BLaER1 treated with 17β-estradiol and CSF1 and Interleukin-3, amounts not matched to agents 10 nM and 100 nM (cell line): Measurements from ENCODE around the gene MAN1C1.

Experiments used
- H3K27ac ChIP-seq, 11 experiments: shearing (Covaris generic); formaldehyde crosslinking; 2 replicates each; pipeline ENCODE4 v1.8.1; 2022
- H3K27me3 ChIP-seq, 11 experiments: shearing (Covaris generic); formaldehyde crosslinking; 2 replicates each; pipeline ENCODE4 v1.8.1; 2022
- H3K36me3 ChIP-seq, 11 experiments: shearing (Covaris generic); formaldehyde crosslinking; 2 replicates each; pipeline ENCODE4 v1.8.1; 2022
- H3K4me1 ChIP-seq, 10 experiments: shearing (Covaris generic); formaldehyde crosslinking; 2 replicates each; pipeline ENCODE4 v1.8.1; 2022
- H3K4me2 ChIP-seq, 11 experiments: shearing (Covaris generic); formaldehyde crosslinking; 2 replicates each; pipeline ENCODE4 v1.8.1; 2022
- H3K4me3 ChIP-seq, 10 experiments: shearing (Covaris generic); formaldehyde crosslinking; 2 replicates each; pipeline ENCODE4 v1.8.1; 2022
- H3K9ac ChIP-seq, 11 experiments: shearing (Covaris generic); formaldehyde crosslinking; 2 replicates each; pipeline ENCODE4 v1.8.1; 2022
- H3K9me3 ChIP-seq, 11 experiments: shearing (Covaris generic); formaldehyde crosslinking; replicated peaks in 1 of 11; 2 replicates each; pipeline ENCODE4 v1.8.1; 2022
- H4K20me1 ChIP-seq, 11 experiments: shearing (Covaris generic); formaldehyde crosslinking; 2 replicates each; pipeline ENCODE4 v1.8.1; 2022
- Cebpa-rat ChIP-seq, 11 experiments: shearing (Covaris generic); IDR thresholded peaks; 2 replicates each; pipeline ENCODE4 v1.8.1; 2022

The MAN1C1 gene

GRCh38 chr1:25796811-25797458, 180.3 kb downstream of the MAN1C1 start:
- H3K4me2 ChIP-seq, result peak overlapping the region in 10 of 11 experiments; percentile 1 to 70 (median 52); a peak in 18 of 22 replicates
- no peaks in the 10 kb centered on the region for H3K27me3 ChIP-seq
- no peak overlapping the region for H3K4me3 ChIP-seq
- H4K20me1 ChIP-seq, result peaks cover 0 to 3% (median 0%) of the 10 kb centered on the region in 11 experiments; a peak in 2 of 22 replicates
- no peaks in the 10 kb centered on the region for H3K9me3 ChIP-seq
- no peak overlapping the region for H3K27ac ChIP-seq
- no peak for TF ChIP-seq Cebpa-rat (IDR thresholded peaks at IDR 0.05)
- peaks cover 18 to 68% (median 50%) of the 10 kb centered on the region in 10 experiments for H3K4me1 ChIP-seq
- H3K9ac ChIP-seq, result peak overlapping the region in 1 of 11 experiments; percentile 5; a peak in 1 of 22 replicates
- no peaks in the 10 kb centered on the region for H3K36me3 ChIP-seq

DNA sequence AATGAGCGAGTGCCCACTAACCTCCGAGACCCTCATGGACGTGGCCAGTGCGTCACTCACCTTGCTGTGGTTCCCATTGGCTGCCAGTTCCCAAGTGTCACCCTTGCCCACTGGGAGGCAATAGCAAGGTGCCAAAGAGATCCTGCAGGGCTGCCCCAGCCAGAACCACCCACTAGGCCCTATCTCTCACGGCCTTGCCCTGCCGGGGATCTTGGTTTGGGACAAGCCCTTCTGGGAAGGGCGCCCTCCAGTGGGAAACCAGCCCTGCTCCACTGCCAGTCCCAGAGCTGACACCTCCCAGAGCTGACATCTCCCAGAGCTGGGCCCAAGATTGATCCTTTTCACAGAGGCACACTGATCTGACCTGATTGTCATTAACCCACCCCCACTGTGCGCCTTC, 181.3 kb downstream of the MAN1C1 start:
- Histone ChIP-seq H3K36me3 (no peaks in the 10 kb centered on the region), H3K4me1 (peaks cover 28 to 78% (median 60%) of the 10 kb centered on the region in 10 experiments), H3K27me3 (no peaks in the 10 kb centered on the region), H3K4me3 (no peak overlapping the region), H4K20me1 (peaks cover 0 to 13% (median 0%) of the 10 kb centered on the region in 11 experiments; a peak in 5 of 22 replicates), H3K27ac (no peak overlapping the region), H3K9me3 (no peaks in the 10 kb centered on the region), H3K9ac (no peak overlapping the region; a peak in 1 of 22 replicates), H3K4me2 (peak overlapping the region in 7 of 11 experiments; percentile 22 to 70 (median 57); a peak in 7 of 22 replicates)
- TF ChIP-seq Cebpa-rat (IDR thresholded peaks at IDR 0.05), result no peak

GRCh38 chr1:25798666-25799351, 182.2 kb downstream of the MAN1C1 start:
- peaks cover 37 to 84% (median 68%) of the 10 kb centered on the region in 10 experiments for H3K4me1 ChIP-seq
- no peaks in the 10 kb centered on the region for H3K9me3 ChIP-seq
- H3K27ac ChIP-seq, result no peak overlapping the region
- H3K4me3 ChIP-seq, result no peak overlapping the region
- no peaks in the 10 kb centered on the region for H3K27me3 ChIP-seq
- H3K36me3 ChIP-seq, result no peaks in the 10 kb centered on the region
- no peak for TF ChIP-seq Cebpa-rat (IDR thresholded peaks at IDR 0.05)
- peaks cover 0 to 18% (median 0%) of the 10 kb centered on the region in 11 experiments; a peak in 8 of 22 replicates for H4K20me1 ChIP-seq
- peak overlapping the region in 2 of 11 experiments; percentile 83 to 84; a peak in 3 of 22 replicates for H3K9ac ChIP-seq
- peak overlapping the region in 9 of 11 experiments; percentile 81 to 99 (median 93); a peak in 17 of 22 replicates for H3K4me2 ChIP-seq

DNA sequence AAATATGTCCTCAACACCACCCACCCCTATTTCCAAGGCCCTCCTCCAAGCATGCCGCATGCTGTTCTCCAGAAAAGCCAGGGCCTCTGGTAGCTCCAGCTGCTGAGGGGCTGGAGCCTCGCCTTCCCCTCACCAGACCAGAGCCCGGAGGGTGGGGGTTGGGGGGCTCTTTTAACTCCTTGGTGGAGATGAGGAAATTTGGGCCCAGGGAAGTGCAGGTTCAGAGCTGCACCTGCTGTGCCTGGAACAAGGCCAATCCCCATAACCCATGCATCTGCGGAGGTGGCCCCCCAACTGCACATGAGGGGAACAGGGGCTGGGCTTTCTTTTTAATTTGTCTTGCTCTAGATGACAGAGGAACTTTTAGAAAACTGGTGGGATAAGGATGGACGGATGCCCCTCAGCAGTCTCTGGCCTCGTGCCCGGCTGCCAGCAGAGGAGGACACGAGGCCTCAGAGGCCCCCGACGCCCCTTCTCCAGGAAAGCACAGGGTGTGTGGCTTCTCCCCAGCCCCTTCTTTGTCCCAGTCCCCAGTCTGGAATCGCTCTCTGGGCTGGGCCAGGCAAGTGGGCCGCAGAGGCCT, 182.9 kb downstream of the MAN1C1 start:
- H3K36me3 ChIP-seq, result no peaks in the 10 kb centered on the region

DNA sequence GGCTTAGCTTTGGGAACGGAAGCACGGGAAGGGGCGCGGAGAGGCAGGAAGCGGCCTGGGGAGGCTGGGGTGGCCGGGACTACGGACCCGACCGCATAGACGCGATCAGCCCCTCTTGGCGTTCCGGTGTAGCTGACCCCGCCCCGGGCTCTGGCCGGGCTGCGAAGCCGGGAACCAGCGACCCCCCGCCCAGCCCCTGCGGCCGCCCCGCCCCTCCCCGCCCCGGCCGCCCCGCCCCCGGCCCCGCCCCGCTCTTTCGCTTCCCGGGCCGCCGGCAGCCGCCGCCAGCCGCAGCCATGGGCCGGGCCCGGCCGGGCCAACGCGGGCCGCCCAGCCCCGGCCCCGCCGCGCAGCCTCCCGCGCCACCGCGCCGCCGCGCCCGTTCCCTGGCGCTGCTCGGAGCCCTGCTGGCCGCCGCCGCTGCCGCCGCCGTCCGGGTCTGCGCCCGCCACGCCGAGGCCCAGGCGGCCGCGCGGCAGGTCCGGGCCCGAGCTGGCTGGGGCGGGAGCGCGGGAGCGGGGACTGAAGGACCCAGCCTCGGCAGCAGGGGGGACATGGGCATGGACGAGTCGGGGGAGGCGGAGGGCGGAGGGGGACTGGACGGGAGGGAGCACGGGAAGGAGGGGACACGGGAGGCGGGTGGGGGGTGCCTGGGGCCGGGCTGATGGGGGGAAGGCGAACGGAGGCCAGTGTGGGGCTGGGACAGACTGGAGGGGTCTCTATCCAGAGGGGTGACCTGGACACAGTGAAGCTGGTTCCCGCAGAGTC, 183.5 kb downstream of the MAN1C1 start, which contains the start of gene SELENON:
SELENON (plus strand) TSS at position 259 of the 768 bp plus-strand sequence; CDS start at position 297, 38 bp downstream.
- Histone ChIP-seq H4K20me1 (peaks cover 0 to 23% (median 5%) of the 10 kb centered on the region in 11 experiments; a peak in 10 of 22 replicates), H3K36me3 (peaks cover 0 to 3% (median 0%) of the 10 kb centered on the region in 11 experiments; a peak in 2 of 22 replicates), H3K4me2 (peak within 1 kb of the TSS; percentile 93 to 100 (median 96)), H3K27me3 (no peaks in the 10 kb centered on the region), H3K4me3 (peak within 1 kb of the TSS; percentile 60 to 79 (median 68)), H3K9ac (peak within 1 kb of the TSS; percentile 72 to 86 (median 83)), H3K4me1 (peaks cover 49 to 84% (median 73%) of the 10 kb centered on the region in 10 experiments), H3K27ac (peak within 1 kb of the TSS; percentile 62 to 81 (median 72); a peak in 21 of 22 replicates), H3K9me3 (no peaks in the 10 kb centered on the region)
- no peak for TF ChIP-seq Cebpa-rat (IDR thresholded peaks at IDR 0.05)

More for the DNA sequence above, 182.9 kb downstream of the MAN1C1 start:
- Histone ChIP-seq H3K9me3 (no peaks in the 10 kb centered on the region), H3K9ac (peak overlapping the region; percentile 72 to 85 (median 82)), H4K20me1 (peaks cover 0 to 23% (median 0%) of the 10 kb centered on the region in 11 experiments; a peak in 9 of 22 replicates), H3K27ac (peak overlapping the region; percentile 48 to 78 (median 70); a peak in 20 of 22 replicates), H3K4me1 (peaks cover 43 to 84% (median 68%) of the 10 kb centered on the region in 10 experiments), H3K4me2 (peak overlapping the region; percentile 71 to 99 (median 93)), H3K4me3 (peak overlapping the region; percentile 60 to 79 (median 68)), H3K27me3 (no peaks in the 10 kb centered on the region)
- no peak for TF ChIP-seq Cebpa-rat (IDR thresholded peaks at IDR 0.05)

- Histone ChIP-seq H3K4me1 (peaks cover 56 to 88% (median 80%) of the 10 kb centered on the region in 10 experiments), H3K36me3 (peaks cover 0 to 10% (median 0%) of the 10 kb centered on the region in 11 experiments; a peak in 2 of 22 replicates), H3K9me3 (no peaks in the 10 kb centered on the region), H3K27ac (peak overlapping the region in 10 of 11 experiments; percentile 55 to 81 (median 72); a peak in 18 of 22 replicates), H4K20me1 (peaks cover 4 to 30% (median 12%) of the 10 kb centered on the region in 11 experiments; a peak in 13 of 22 replicates), H3K27me3 (no peaks in the 10 kb centered on the region), H3K9ac (peak overlapping the region; percentile 72 to 86 (median 83)), H3K4me3 (peak overlapping the region; percentile 60 to 79 (median 68)), H3K4me2 (peak overlapping the region; percentile 93 to 100 (median 96))
- TF ChIP-seq Cebpa-rat (IDR thresholded peaks at IDR 0.05), result no peak
These were observed 184.2 kb downstream of the MAN1C1 start for GRCh38 chr1:25800703-25801377.

- Histone ChIP-seq H3K4me3 (no peak overlapping the region), H3K4me1 (peaks cover 74 to 89% (median 83%) of the 10 kb centered on the region in 10 experiments), H3K36me3 (peaks cover 0 to 18% (median 3%) of the 10 kb centered on the region in 11 experiments; a peak in 9 of 22 replicates), H3K9me3 (no peaks in the 10 kb centered on the region), H4K20me1 (peaks cover 9 to 51% (median 19%) of the 10 kb centered on the region in 11 experiments; a peak in 15 of 22 replicates), H3K9ac (no peak overlapping the region), H3K27me3 (no peaks in the 10 kb centered on the region), H3K27ac (no peak overlapping the region), H3K4me2 (peak overlapping the region; percentile 27 to 100 (median 95))
- TF ChIP-seq Cebpa-rat (IDR thresholded peaks at IDR 0.05), result no peak
These were observed 186.3 kb downstream of the MAN1C1 start for GRCh38 chr1:25802915-25803314.
